GM19023 (cell line): ENCODE results near the gene ADH1A.
"Not testable (repeated sequence)": the region's sequence is repeated elsewhere in the genome, so short reads cannot be mapped to it uniquely, and the experiment has no call there.

Source experiments
- ATAC-seq: cut with Tn5 transposase; IDR thresholded peaks from one replicate; pipeline ENCODE4 v1.9.1; 2021; ENCODE audit warnings: mild to moderate bottlenecking, moderate library complexity; ENCODE audit not compliant: unreplicated experiment

Gene ADH1A

GRCh38 chr4:99290848-99291786, at the start of gene ADH1A:
Gene ADH1A (minus strand): TSS chr4:99290985. CDS start chr4:99290914, 71 bp downstream.
- ATAC-seq, result no peak

- ATAC-seq, result no peak
These were observed 48.4 kb upstream of the ADH1A start for GRCh38 chr4:99339172-99339571.

GRCh38 chr4:99336553-99336952, 45.8 kb upstream of the ADH1A start:
- no peak for ATAC-seq

GRCh38 chr4:99334880-99335279, 44.1 kb upstream of the ADH1A start:
- no peak for ATAC-seq

GRCh38 chr4:99330648-99331047, 39.9 kb upstream of the ADH1A start:
- no peak for ATAC-seq

GRCh38 chr4:99329876-99330275, 39.1 kb upstream of the ADH1A start:
- ATAC-seq, result no peak

GRCh38 chr4:99324979-99325378, 34.2 kb upstream of the ADH1A start:
- no peak for ATAC-seq

GRCh38 chr4:99324361-99324760, 33.6 kb upstream of the ADH1A start:
- no peak for ATAC-seq

- no peak for ATAC-seq
These were observed 33.0 kb upstream of the ADH1A start for GRCh38 chr4:99323756-99324155.

- ATAC-seq, result no peak
These were observed 30.7 kb upstream of the ADH1A start, which contains the start of gene ADH1B for GRCh38 chr4:99321241-99322191. Gene ADH1B (minus strand): TSS chr4:99321401. CDS start chr4:99321331, 70 bp downstream.

GRCh38 chr4:99317811-99318210, 27.0 kb upstream of the ADH1A start:
- ATAC-seq, result not testable (repeated sequence)

- ATAC-seq, result no peak
These were observed 26.6 kb upstream of the ADH1A start for GRCh38 chr4:99317354-99317753.

- ATAC-seq, result no peak
These were observed 25.1 kb upstream of the ADH1A start for GRCh38 chr4:99315839-99316238.

- ATAC-seq, result no peak
These were observed 23.4 kb upstream of the ADH1A start for GRCh38 chr4:99314211-99314610.

- ATAC-seq, result no peak
These were observed 19.6 kb upstream of the ADH1A start for GRCh38 chr4:99310389-99310788.

- ATAC-seq, result no peak
These were observed 15.0 kb upstream of the ADH1A start for GRCh38 chr4:99305638-99306400.

- ATAC-seq, result no peak
These were observed 10.8 kb upstream of the ADH1A start for GRCh38 chr4:99301376-99302164.

GRCh38 chr4:99300934-99301333, 10.1 kb upstream of the ADH1A start:
- ATAC-seq, result no peak

GRCh38 chr4:99293357-99293756, 2.6 kb upstream of the ADH1A start:
- no peak for ATAC-seq

GRCh38 chr4:99285387-99285786, 5.4 kb downstream of the ADH1A start:
- no peak for ATAC-seq
